ENCODE results near the gene OR2V2.

DNA sequence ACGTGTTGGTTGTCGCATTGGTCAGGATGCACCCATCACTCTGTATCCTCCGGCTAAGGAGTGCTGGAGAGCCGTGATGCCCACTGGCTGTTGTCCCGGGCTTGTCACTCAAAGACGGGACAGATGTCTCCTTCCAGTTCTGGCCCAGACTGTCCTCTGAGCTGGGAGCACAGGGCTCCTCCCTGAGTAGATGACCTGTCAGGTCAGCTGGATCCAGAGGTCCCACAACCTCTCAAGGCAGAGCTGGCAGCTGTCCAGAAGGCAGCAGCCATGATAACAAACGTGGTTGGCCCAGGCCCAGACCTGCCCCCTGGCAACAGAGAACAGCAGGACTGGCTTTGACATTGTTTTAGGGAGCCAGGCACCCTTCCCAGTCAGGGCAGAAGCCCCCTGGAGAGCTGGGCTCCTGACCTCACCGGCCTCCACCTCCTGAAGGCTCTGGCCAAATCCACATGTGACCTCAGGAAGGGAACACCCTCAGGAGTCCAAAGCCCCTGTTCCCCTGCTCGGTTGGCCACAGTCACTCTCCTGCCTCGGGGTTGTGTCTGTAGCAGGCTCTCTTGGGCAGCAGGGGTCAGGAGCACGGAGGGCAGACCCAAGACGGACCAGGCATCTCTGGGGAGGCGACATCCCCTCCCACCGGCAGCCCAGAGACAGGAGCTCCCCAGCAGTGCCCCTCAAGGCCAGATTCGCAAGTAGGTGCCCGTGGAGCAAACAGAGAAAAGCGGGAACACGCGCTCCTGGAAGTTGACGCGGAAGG is 47.3 kb downstream of the OR2V2 start:
- TF ChIP-seq YY1 (IDR thresholded peaks at IDR 0.05; ENCODE audit: insufficient read depth, insufficient read length): no peak
- TF ChIP-seq ZNF274 (IDR thresholded peaks at IDR 0.05; ENCODE audit: low read depth, low read length): no peak
- no peak for TF ChIP-seq SUZ12 (IDR thresholded peaks at IDR 0.05; ENCODE audit: extremely low read depth, insufficient read depth, insufficient read length)
